NCI-H1930 (cell line): Measurements from ENCODE around the gene ABLIM2.

Experiments
- DNase-seq, 2 experiments: peaks; one replicate each; lab custom pipeline; 2025; lab: John Stamatoyannopoulos, UW

ABLIM2 gene

GRCh38 chr4:8084712-8085490 lies 73.7 kb downstream of the ABLIM2 start:
- DNase-seq, result no peak

DNA sequence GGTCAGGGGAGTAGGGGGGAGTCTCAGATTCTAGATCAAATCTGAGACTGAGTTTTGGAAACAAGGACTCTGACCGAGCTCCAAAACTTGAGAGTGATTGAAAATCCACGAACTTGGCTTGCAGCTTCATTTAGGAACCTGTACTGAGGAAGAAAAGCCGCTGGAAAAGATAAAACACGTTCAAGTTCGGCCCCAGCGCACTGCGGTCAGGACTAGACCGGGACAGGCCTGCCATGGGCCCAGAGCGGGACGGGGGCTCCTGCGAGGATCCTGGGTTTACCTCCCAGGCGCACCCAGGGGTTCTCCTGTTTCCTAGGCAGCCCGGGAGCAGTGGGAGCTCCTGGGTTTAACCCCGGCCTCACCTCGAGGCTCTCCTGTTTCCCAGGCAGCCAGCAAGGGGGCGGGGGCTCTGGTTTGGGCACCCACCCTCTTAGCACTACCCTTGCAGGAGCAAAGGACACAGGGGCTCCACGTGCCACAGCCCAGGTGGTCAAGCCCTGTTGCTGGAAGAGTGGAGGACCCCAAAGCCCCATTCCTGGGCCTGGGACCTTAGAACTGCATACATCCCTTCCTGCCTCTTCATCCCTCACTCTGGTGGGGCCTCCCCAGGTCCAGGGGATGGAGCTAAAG lies 74.5 kb downstream of the ABLIM2 start:
- DNase-seq, result no peak

- DNase-seq, result no peak
Observed at GRCh38 chr4:8083086-8083825, 75.4 kb downstream of the ABLIM2 start.

- no peak for DNase-seq
Observed at GRCh38 chr4:8082517-8083055, 76.0 kb downstream of the ABLIM2 start.

- DNase-seq, result no peak
Observed at GRCh38 chr4:8081621-8082516, 76.7 kb downstream of the ABLIM2 start.

DNA sequence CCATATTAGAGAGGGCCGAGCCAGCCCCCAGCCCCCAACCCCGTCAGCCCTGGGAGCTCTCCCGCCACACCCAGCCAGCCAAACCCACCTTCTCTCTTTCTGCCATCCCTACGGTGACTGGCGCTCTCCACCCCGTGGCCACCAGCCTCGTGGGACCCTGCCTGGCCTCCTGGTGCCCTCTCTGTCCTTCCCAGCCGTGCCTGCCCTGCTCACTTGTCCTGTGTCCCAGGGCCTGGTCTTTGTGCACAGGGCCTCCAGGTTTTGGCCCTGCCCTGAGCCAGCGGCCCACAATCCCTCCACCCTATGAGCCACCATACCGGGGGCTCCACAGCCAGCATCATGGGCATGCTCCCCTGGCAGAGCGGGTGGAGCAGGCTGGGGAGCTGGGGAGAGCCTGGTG lies 77.4 kb downstream of the ABLIM2 start:
- DNase-seq, result no peak

- no peak for DNase-seq
Observed at GRCh38 chr4:8080754-8081065, 77.9 kb downstream of the ABLIM2 start.

DNA sequence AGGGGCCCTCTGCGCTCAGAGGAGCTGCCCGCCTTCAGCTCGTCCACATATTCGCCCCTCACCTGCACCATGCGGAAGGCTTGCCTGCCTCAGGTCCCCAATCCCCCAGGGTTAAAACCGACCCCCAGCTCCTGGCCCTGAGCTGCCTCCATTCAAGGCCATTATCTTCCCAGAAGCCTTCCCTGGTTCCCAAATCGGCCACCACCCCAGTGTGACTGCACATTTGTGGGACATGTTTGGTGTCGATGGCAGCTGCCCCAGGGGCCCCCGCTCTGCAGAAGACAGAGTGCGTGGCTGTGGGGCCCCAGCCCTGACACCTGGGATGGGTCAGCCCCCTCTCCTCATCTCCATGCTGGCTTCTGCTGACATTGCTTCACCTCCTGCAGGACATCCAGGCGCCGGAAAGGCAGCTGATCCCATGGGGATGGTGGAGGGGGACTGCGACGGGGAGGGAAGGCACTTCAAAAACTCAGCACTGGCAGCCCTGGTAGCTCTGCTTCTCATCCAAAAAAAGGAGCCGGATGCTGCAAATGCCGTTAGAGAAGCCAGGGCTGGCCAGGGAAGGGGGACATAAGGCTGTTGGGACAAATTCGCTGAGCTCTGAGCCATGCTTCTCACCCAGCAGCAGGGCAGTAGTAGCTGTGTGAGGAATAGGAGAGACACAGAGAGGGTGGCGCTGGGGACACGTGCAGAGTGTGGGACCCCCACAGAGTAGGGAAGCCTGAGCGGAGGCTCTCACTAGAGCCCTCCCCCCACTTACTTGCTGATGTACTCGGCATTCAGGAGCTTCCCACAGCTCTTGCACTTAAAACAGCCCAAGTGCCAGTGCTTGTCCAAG lies 78.5 kb downstream of the ABLIM2 start:
- no peak for DNase-seq

DNA sequence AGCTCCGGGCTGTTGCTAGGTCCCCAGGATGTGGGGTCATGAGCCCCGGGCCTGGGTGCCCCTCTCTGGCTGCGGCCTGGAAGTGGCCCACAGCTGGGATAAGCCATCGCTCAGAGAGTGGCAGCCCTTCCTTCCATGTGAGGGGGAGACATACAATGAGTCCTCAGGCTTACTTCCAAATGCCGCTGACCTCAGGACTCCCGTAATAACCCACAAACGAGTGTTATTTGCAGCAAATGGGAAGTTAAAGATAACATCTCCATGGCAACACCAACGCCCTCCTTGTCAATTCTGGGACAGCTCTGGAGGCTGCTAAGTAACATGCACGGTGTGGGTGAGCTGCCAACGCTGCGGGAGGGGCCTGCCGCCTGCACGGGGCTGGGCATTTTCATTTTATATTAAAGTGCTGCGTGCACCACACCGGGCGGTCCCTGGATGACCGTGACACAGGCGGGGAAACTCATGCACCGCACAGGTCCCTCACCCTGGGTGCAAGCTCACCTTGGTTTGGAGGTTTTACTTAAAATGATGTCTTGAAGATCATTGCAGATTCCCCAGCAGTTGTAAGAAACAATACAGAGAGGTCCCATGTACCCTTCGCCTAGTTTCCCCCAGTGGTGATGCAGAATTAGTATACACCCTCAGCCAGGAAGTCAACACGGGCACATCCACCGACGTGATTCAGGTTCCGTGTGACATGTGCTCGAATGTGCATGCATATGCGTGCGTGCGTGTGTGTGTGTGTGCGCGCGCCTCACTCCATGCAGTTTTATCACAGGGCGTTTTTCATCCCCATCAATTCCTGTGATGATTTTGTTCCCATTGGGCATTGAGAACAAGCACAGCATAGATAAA lies 79.4 kb downstream of the ABLIM2 start:
- DNase-seq, result no peak

DNA sequence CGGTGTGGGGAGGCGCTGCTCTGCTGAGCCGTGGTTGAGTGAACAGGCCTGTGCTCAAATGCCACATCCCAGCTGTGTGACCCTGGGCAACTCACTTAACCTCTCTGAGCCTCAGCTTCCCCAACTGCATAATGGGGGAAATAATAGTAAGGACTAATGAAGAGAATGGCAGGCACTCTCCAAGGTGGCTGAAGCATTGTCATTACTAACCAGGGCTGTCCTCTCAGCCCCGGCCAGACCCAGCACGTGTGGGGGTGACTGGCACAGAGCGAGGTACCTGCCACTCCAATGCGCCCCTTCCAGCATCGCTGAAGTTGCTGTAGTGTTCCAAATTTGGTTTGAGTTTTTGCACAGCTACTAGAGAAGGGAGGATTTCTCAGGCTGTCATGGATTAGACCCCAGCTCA lies 80.0 kb downstream of the ABLIM2 start:
- no peak for DNase-seq

DNA sequence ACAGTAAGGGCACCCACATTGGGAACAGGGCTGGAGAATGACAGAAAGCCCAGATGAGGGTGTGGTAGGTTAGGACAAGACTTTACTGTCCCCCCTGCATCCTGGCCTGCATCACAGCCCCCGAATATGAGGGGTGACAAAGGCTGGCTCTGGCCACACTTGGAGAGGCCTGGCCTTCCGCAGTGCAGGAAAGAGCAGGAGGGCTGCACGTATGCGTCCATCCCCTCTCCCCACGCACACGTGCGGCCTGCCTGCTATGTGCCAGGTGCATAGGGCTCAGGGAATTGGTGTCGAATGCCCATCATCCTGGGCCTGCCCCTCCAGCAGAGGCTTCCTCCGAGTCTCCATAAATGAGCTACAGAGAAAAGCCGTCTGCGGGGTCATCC lies 80.5 kb downstream of the ABLIM2 start:
- DNase-seq, result no peak

DNA sequence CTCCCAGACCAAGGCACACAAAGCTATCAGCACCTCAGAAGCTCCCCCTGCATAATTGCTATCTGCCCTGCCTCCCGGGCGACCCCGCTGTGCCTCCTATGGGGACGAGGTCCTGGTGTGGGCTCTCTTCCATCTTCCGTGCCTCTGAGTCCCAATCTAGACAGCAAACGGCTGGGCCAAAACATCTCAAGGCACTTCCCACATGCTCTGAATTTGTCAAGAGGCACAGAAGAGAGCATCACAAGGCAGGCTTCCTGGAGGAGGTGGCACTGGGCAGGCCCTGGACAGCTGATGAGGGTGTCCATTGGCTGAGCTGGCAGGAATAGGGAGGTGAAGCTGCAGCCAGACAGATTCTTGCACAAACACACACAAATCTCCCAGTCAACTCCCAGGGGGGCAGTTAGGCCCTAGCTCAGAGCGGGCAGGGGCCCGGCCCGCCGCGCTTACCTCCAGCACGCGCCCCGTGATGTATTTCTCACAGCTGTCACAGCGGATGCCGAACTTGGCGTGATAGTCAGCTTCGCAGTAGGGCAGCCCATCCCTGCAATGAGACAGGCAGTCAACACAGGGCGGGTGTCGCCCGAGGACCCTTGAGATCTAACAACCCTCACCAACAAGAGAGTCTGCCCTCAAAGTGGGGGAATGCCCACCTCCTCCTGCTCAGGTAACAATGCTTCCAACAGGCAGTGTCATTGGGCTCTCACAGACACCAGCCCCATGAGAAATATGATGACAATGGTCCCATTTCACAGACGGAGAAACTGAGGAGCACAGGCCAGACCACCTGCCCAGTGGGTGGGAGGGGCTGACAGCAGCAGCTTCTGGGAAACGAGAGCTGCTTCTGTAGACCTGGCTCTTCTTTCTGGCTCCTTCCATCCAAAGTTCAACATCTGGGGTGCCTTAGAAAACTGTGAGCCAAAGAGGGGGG lies 81.2 kb downstream of the ABLIM2 start:
- no peak for DNase-seq

DNA sequence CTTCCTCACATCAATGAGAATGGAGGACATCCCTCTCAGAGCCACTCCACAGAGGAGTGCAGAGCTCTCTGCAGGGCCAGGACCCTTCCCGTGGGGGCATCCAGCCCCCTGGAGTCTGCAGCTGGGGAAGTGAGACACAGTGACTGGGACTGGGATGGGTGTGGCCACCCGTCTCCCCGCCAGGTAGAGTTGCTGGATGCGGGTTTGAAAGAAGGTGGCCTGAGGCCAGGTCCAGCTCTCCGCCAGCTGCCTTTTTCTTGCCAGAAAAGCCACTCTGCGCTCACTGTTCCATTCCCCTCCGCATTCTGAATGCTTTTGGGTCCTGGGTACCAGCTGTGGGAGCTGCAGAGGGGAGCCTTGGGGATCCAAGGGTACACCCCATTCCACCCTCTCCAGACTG lies 82.6 kb downstream of the ABLIM2 start:
- no peak for DNase-seq

DNA sequence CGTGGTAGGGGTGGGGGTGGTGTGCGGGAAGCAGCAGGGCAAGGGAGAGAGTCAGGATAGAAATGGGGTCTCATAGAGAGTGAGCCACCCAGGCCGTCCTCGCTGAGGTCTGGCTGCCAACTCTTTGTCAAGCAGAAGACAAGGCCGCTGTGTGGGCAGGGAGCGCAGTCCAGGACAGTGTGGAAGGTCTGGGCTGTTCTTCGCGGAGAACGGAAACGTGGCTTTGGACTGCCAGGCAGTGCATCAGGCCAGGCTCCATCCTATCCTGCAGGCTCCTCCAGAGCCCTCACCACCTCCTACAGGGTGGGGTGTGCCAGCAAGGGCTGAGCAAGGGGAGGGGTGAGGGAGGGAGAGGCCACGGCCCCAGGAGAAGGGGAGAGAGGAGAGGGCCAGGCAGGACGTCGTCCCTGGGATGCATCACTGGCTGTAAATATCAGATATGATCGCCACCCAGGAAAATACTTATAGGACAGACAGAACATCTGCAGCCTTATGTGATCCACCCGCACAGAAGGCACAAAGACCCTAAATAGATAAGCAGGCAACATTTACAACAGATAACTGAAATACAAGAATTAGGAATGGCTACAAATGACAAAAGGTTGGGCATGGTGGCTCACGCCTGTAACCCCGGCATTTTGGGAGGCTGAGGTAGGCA lies 85.3 kb downstream of the ABLIM2 start:
- DNase-seq, result no peak

GRCh38 chr4:8072235-8072968 lies 86.2 kb downstream of the ABLIM2 start:
- no peak for DNase-seq

GRCh38 chr4:8071766-8072165 lies 86.8 kb downstream of the ABLIM2 start:
- DNase-seq, result no peak
